Liver (tissue), 9 donors: ENCODE measurements around the gene GALNT10. TPM values are rescaled to one million over a fixed set of nuclear protein-coding genes. Genes with fewer than 3 reads are reported as not detected.

Experiments used
- DNase-seq: peaks from one replicate; pipeline ENCODE4 v3.0.0-alpha.2; 2017; ENCODE audit warnings: low spot score
- H3K27ac ChIP-seq, 2 donors: one replicate each; pipeline ENCODE4 v1.7.0; 2013; ENCODE audit warnings: inconsistent platforms in 2 of 2, low read length in 2 of 2, control low read depth in 1 of 2, low read depth in 1 of 2, mild to moderate bottlenecking in 1 of 2
- H3K27me3 ChIP-seq, 4 donors: one replicate each; pipeline versions ENCODE4 v1.6.1 to v1.7.0; 2013; ENCODE audit warnings: low read length in 3 of 4, inconsistent platforms in 1 of 4, mild to moderate bottlenecking in 1 of 4, moderate library complexity in 1 of 4; ENCODE audit not compliant: control insufficient read depth in 4 of 4, insufficient read depth in 4 of 4
- H3K36me3 ChIP-seq, 4 donors: one replicate each; pipeline versions ENCODE4 v1.6.1 to v1.7.0; 2013; ENCODE audit warnings: low read length in 3 of 4, mild to moderate bottlenecking in 3 of 4, low read depth in 1 of 4, moderate library complexity in 1 of 4; ENCODE audit not compliant: control insufficient read depth in 4 of 4, insufficient read depth in 3 of 4
- H3K4me1 ChIP-seq, 4 donors: one replicate each; pipeline versions ENCODE4 v1.6.1 to v1.7.0; 2013; ENCODE audit warnings: low read length in 3 of 4, mild to moderate bottlenecking in 3 of 4, moderate library complexity in 1 of 4; ENCODE audit not compliant: control insufficient read depth in 4 of 4, insufficient read depth in 4 of 4
- H3K4me3 ChIP-seq, 3 donors: one replicate each; pipeline versions ENCODE4 v1.6.1 to v1.7.0; 2013; ENCODE audit warnings: low read length in 3 of 3, control low read depth in 1 of 3, low read depth in 1 of 3, mild to moderate bottlenecking in 1 of 3
- H3K9ac ChIP-seq, 2 donors: one replicate each; pipeline ENCODE4 v1.7.0; 2013; ENCODE audit warnings: low read length in 2 of 2, mild to moderate bottlenecking in 2 of 2, moderate library complexity in 2 of 2, control low read depth in 1 of 2, low read depth in 1 of 2
- H3K9me3 ChIP-seq, 4 donors: one replicate each; pipeline versions ENCODE4 v1.6.1 to v1.7.0; 2013; ENCODE audit warnings: low read length in 3 of 4; ENCODE audit not compliant: control insufficient read depth in 4 of 4
- EGR1 ChIP-seq, 2 donors: IDR thresholded peaks; 2 replicates each; pipeline ENCODE4 v1.6.1; 2016 to 2018; ENCODE audit warnings: antibody characterized with exemption in 2 of 2, low read depth in 2 of 2
- GABPA ChIP-seq, 2 donors: IDR thresholded peaks in 1 of 2; conservative IDR thresholded peaks in 1 of 2; 2 replicates each; pipeline ENCODE4 v1.6.1; 2016; ENCODE audit warnings: antibody characterized with exemption in 2 of 2, mild to moderate bottlenecking in 1 of 2, moderate library complexity in 1 of 2
- HNF4A ChIP-seq, 2 donors: conservative IDR thresholded peaks; 2 replicates each; pipeline ENCODE4 v1.6.1; 2016; ENCODE audit warnings: antibody characterized with exemption in 2 of 2, mild to moderate bottlenecking in 2 of 2
- HNF4G ChIP-seq: IDR thresholded peaks from 2 replicates; pipeline ENCODE4 v1.6.1; 2016; ENCODE audit warnings: antibody characterized with exemption
- JUND ChIP-seq, 2 donors: IDR thresholded peaks; 2 replicates each; pipeline ENCODE4 v1.6.1; 2016; ENCODE audit warnings: antibody characterized with exemption in 2 of 2
- NR2F2 ChIP-seq: IDR thresholded peaks from 2 replicates; pipeline ENCODE4 v1.6.1; 2016; ENCODE audit warnings: antibody characterized with exemption
- RAD21 ChIP-seq, 2 donors: IDR thresholded peaks; 2 replicates each; pipeline ENCODE4 v1.6.1; 2016; ENCODE audit warnings: antibody characterized with exemption in 2 of 2, mild to moderate bottlenecking in 2 of 2
- RXRA ChIP-seq, 2 donors: IDR thresholded peaks; 2 replicates each; pipeline ENCODE4 v1.6.1; 2017 to 2018; ENCODE audit warnings: antibody characterized with exemption in 2 of 2, mild to moderate bottlenecking in 1 of 2
- SP1 ChIP-seq: IDR thresholded peaks from 2 replicates; pipeline ENCODE4 v1.6.1; 2018; ENCODE audit warnings: antibody characterized with exemption, mild to moderate bottlenecking
- YY1 ChIP-seq: IDR thresholded peaks from 2 replicates; pipeline ENCODE4 v1.6.1; 2016; ENCODE audit warnings: antibody characterized with exemption, mild to moderate bottlenecking
- ZBTB33 ChIP-seq: IDR thresholded peaks from 2 replicates; pipeline ENCODE4 v1.6.1; 2016; ENCODE audit warnings: antibody characterized with exemption
- WGBS: extraction: QIAGEN DNeasy Blood & Tissue Kit; methylation state at CpG from one replicate; pipeline ENCODE4 v1.1.7; 2013; 5-methylcytosine and 5-hydroxymethylcytosine counted together
- polyA plus RNA-seq, 2 donors: library from polyadenylated mRNA; stranded (reverse) in 1 of 2; unstranded in 1 of 2; fragments of 200-250 nt in 1 of 2; fragments of >200 nt in 1 of 2; fragmentation: Nextera tagmentation in 1 of 2; extraction: Ambion mirVana in 1 of 2; gene quantifications; one replicate each; pipeline versions ENCODE4 v1.2.1 to v1.2.3, GENCODE V29; 2013 to 2015
- total RNA-seq, 2 donors: library from RNA; depleted of rRNA; stranded (reverse); fragments of >200 nt; gene quantifications; one replicate each; pipeline ENCODE4 v1.2.3, GENCODE V29; 2014
- TF ChIP-seq, protein P1 (sequence below): IDR thresholded peaks from 2 replicates; pipeline ENCODE4 v1.6.1; 2016; ENCODE audit warnings: antibody characterized with exemption, mild to moderate bottlenecking
- TF ChIP-seq, protein P2 (sequence below): IDR thresholded peaks from 2 replicates; pipeline ENCODE4 v1.6.1; 2016; ENCODE audit warnings: antibody characterized with exemption
- TF ChIP-seq, protein P3 (sequence below): IDR thresholded peaks from 2 replicates; pipeline ENCODE4 v1.6.1; 2016; ENCODE audit warnings: antibody characterized with exemption
- donor health status: healthy.
- donor health status: healthy.
- donor health status: healthy.
- donor health status: healthy.
- donor health status: healthy.

The GALNT10 gene
- total and polyA plus RNA-seq, 4 donors = 1.1 to 17.8 (median 5.3) TPM

- Histone ChIP-seq H3K36me3 (peaks cover 0 to 3% (median 0%) of the 10 kb centered on the region in 4 donors), H3K27me3 (no peaks in the 10 kb centered on the region), H3K4me1 (no peaks in the 10 kb centered on the region), H3K9ac (no peak overlapping the region), H3K27ac (no peak overlapping the region), H3K4me3 (no peak overlapping the region), H3K9me3 (no peaks in the 10 kb centered on the region)
- no peak for DNase-seq
- TF ChIP-seq GABPA (IDR thresholded peaks at IDR 0.05 in 1 of 2, conservative IDR thresholded peaks at IDR 0.05 in 1 of 2) (no peak), HNF4G (no peak), NR2F2 (no peak), RXRA (IDR thresholded peaks at IDR 0.05) (no peak), RAD21 (IDR thresholded peaks at IDR 0.05) (no peak), HNF4A (conservative IDR thresholded peaks at IDR 0.05) (no peak)
- TF ChIP-seq, protein P1, sequence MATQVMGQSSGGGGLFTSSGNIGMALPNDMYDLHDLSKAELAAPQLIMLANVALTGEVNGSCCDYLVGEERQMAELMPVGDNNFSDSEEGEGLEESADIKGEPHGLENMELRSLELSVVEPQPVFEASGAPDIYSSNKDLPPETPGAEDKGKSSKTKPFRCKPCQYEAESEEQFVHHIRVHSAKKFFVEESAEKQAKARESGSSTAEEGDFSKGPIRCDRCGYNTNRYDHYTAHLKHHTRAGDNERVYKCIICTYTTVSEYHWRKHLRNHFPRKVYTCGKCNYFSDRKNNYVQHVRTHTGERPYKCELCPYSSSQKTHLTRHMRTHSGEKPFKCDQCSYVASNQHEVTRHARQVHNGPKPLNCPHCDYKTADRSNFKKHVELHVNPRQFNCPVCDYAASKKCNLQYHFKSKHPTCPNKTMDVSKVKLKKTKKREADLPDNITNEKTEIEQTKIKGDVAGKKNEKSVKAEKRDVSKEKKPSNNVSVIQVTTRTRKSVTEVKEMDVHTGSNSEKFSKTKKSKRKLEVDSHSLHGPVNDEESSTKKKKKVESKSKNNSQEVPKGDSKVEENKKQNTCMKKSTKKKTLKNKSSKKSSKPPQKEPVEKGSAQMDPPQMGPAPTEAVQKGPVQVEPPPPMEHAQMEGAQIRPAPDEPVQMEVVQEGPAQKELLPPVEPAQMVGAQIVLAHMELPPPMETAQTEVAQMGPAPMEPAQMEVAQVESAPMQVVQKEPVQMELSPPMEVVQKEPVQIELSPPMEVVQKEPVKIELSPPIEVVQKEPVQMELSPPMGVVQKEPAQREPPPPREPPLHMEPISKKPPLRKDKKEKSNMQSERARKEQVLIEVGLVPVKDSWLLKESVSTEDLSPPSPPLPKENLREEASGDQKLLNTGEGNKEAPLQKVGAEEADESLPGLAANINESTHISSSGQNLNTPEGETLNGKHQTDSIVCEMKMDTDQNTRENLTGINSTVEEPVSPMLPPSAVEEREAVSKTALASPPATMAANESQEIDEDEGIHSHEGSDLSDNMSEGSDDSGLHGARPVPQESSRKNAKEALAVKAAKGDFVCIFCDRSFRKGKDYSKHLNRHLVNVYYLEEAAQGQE = no peak
- TF ChIP-seq, protein P2, sequence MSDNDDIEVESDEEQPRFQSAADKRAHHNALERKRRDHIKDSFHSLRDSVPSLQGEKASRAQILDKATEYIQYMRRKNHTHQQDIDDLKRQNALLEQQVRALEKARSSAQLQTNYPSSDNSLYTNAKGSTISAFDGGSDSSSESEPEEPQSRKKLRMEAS = no peak
- WGBS = 93% methylated on average over 3 of the region's 3 CpGs
Measured at GRCh38 chr5:154370119-154370518, 179.6 kb downstream of the GALNT10 start.

DNA sequence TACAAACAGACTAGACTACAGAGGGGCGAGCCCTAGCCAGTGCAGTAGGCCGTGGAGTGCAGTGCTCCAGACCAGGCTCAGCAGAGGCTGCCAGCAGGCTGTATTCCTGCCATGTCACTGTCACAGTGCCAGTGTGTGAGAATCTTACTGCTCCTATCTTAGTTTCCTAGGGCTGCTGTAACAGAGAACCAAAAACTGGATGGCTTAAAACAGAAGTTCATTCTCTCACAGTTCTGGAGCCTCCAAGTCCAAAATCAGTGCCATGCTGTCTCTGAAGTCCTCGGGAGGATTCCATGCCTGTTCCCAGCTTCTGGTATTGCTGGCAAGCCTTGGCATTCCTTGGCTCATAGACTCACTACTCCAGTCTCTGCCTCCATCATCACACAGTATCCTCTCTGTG is 180.3 kb downstream of the GALNT10 start:
- no peak overlapping the region for H3K9ac ChIP-seq
- H3K27ac ChIP-seq = no peak overlapping the region
- no peaks in the 10 kb centered on the region for H3K9me3 ChIP-seq
- H3K27me3 ChIP-seq = no peaks in the 10 kb centered on the region
- no peak for DNase-seq
- H3K36me3 ChIP-seq = peaks cover 0 to 3% (median 0%) of the 10 kb centered on the region in 4 donors
- H3K4me3 ChIP-seq = no peak overlapping the region
- no peaks in the 10 kb centered on the region for H3K4me1 ChIP-seq
- TF ChIP-seq EGR1 (IDR thresholded peaks at IDR 0.05; ENCODE audit: low read depth in 2 of 2) = no peak
- TF ChIP-seq, protein P2 = no peak
- TF ChIP-seq JUND (IDR thresholded peaks at IDR 0.05) = no peak
- TF ChIP-seq, protein P3, sequence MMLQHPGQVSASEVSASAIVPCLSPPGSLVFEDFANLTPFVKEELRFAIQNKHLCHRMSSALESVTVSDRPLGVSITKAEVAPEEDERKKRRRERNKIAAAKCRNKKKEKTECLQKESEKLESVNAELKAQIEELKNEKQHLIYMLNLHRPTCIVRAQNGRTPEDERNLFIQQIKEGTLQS = no peak
- no peak for TF ChIP-seq YY1
- no peak for TF ChIP-seq SP1
- TF ChIP-seq RAD21 (IDR thresholded peaks at IDR 0.05) = no peak
- TF ChIP-seq HNF4G = no peak
- no peak for TF ChIP-seq ZBTB33
- no peak for TF ChIP-seq HNF4A (conservative IDR thresholded peaks at IDR 0.05)
- 88% methylated on average over 3 of the region's 3 CpGs for WGBS
